ENCODE results near the gene EPHA5.

DNA sequence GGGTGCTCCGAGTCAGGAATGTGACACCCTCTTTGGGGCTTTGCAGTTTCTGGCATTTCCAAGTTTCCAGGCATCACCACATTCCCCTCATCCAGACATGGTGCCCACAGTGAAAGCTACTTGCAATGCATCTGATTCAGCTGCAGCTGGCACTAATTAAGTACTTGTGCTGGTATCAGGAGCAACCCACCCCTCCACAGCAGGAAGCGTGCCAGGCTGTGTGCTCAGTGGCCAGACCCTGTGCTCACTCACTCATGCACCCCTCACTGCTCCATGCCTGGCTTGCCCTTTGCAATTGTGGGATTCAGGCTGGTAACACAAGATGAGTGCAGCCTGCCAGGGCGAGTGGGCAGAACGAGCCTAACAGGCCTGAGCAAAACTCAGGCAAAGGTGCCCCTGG lies 271.2 kb downstream of the EPHA5 start:
- TF ChIP-seq CTCF (IDR thresholded peaks at IDR 0.05; ENCODE audit: insufficient read depth, low read depth, low read length), result no peak
- no peak for TF ChIP-seq EZH2 (IDR thresholded peaks at IDR 0.05; ENCODE audit: insufficient read depth, low read length)

Measured in astrocyte (in vitro differentiated cells and primary cell).